Thyroid gland (tissue), 4 donors: ENCODE data around the gene ATOH1.

Experiments used
- POLR2A ChIP-seq, 2 donors: fragments of 450-650 bp; IDR thresholded peaks; one replicate each; pipeline ENCODE4 v1.6.1; 2017; ENCODE audit warnings: antibody characterized with exemption in 2 of 2, mild to moderate bottlenecking in 2 of 2, moderate library complexity in 1 of 2
- TF ChIP-seq, protein P1 (sequence below), 6 experiments: fragments of 200-600 bp in 3 of 6; fragments of 450-650 bp in 3 of 6; sonication (generic) in 3 of 6; IDR thresholded peaks; one replicate each; pipeline ENCODE4 v1.5.1; 2016 to 2019; ENCODE audit warnings: antibody characterized with exemption in 6 of 6, mild to moderate bottlenecking in 2 of 6, inconsistent platforms in 1 of 6, moderate library complexity in 1 of 6

DNA sequence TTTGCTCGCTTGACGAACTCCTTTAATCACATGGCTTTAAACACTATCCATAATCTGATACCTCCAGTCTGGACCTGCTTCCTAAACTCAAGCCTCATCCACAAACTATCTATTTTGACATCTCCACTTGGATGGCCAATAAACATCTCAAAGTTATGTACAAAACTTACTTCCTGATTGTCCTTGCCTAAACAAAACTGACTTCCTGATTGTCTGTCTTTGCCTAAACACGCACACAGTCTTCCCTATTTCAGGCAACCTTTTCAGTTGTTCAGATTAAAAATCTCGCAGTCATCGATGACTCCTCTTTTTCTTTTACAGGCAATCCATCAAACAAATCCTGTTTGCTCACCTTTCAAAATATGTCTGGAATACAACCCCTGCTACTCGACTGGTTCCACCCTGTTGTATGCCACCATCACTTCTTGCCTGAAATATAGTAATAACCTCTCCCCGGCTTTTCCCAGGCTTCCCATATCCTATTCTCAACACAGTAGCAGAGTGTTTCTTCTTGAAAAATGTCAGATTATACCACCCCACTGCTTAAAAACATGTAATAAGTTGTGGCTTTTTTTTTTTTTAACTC is 39.0 kb downstream of the ATOH1 start:
- TF ChIP-seq POLR2A (IDR thresholded peaks at IDR 0.05), result no peak
- TF ChIP-seq, protein P1, sequence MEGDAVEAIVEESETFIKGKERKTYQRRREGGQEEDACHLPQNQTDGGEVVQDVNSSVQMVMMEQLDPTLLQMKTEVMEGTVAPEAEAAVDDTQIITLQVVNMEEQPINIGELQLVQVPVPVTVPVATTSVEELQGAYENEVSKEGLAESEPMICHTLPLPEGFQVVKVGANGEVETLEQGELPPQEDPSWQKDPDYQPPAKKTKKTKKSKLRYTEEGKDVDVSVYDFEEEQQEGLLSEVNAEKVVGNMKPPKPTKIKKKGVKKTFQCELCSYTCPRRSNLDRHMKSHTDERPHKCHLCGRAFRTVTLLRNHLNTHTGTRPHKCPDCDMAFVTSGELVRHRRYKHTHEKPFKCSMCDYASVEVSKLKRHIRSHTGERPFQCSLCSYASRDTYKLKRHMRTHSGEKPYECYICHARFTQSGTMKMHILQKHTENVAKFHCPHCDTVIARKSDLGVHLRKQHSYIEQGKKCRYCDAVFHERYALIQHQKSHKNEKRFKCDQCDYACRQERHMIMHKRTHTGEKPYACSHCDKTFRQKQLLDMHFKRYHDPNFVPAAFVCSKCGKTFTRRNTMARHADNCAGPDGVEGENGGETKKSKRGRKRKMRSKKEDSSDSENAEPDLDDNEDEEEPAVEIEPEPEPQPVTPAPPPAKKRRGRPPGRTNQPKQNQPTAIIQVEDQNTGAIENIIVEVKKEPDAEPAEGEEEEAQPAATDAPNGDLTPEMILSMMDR (IDR thresholded peaks at IDR 0.05), result no peak
